C4-2B (cell line): Measurements from ENCODE around the gene C8A.

Source experiments
- H3K27ac ChIP-seq: fragments of 450-650 bp; 2 replicates; pipeline ENCODE4 v1.5.1; 2017
- CTCF ChIP-seq: fragments of 450-650 bp; conservative IDR thresholded peaks from 2 replicates; pipeline ENCODE4 v1.5.1; 2017; ENCODE audit warnings: mild to moderate bottlenecking
- ZFX ChIP-seq: fragments of 450-650 bp; IDR thresholded peaks from 2 replicates; pipeline ENCODE4 v1.6.1; 2017

C8A gene

GRCh38 chr1:56881417-56881816 is 26.8 kb downstream of the C8A start:
- H3K27ac ChIP-seq = no peak overlapping the region
- TF ChIP-seq ZFX (no peak), CTCF (no peak)

GRCh38 chr1:56890229-56890628 is 35.6 kb downstream of the C8A start:
- TF ChIP-seq ZFX (no peak), CTCF (no peak)
- H3K27ac ChIP-seq = no peak overlapping the region

- no peak overlapping the region for H3K27ac ChIP-seq
- TF ChIP-seq CTCF (no peak), ZFX (no peak)
Measured at GRCh38 chr1:56894014-56894413, 39.4 kb downstream of the C8A start.

DNA sequence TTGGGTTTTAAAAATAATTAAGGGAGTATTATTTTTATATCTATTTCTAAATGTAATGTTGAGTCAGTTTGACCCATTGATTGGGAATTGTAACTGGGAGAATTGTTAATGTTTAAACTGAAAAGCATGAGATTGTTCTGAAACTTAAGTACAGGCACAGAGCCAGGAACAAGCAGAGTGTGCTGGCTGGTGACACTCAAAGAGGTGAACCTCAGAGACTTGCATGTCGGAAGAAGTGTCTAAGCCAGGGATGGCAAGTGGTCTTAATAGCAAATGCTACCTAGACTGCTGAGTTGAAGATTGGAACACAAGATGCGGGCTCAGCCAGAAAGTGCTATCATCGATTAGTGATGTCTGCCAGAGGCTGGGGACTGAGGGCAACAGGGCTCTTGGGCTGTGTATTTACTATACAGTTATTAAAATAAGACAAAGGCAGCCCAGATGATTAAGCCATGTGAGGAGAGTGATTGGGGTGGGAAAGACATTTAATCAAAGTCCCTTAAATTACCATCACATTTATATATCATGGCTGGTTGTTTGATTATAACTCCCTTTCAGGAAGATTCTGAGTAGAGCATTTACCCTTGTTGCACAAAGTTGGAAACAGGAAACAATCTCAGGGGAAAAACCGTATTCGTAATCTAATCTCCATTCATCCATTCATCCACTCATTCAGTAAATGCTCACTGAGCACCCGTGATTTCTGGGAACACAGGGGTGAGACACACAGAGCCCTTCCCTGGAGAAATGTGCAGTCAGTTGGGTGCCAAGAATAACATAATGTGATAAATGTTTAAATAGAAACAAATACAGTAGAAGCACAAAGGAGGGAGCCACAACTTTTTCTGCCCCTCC is 42.8 kb downstream of the C8A start:
- no peak overlapping the region for H3K27ac ChIP-seq
- TF ChIP-seq CTCF = no peak
- TF ChIP-seq ZFX = no peak

DNA sequence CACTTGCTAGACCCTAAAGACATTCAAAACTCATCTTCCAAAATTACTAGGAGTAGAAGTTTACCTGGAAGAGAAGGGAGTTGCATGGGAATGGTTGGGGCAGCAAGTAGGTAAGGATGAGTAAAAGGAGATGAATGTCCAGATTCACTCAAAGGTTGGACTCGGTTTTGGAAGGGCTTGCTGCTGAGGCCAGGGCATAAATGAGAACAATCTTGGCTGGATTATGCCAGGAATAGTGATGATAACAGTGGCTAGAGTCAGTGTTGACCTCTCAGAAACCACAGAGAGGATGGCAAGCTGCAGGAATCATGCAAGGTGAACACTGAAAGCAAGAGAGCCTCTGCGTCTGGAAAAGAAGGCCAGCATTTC is 43.4 kb downstream of the C8A start:
- TF ChIP-seq ZFX (no peak), CTCF (no peak)
- H3K27ac ChIP-seq = no peak overlapping the region

GRCh38 chr1:56898879-56899278 is 44.3 kb downstream of the C8A start:
- TF ChIP-seq CTCF (no peak), ZFX (no peak)
- no peak overlapping the region for H3K27ac ChIP-seq

DNA sequence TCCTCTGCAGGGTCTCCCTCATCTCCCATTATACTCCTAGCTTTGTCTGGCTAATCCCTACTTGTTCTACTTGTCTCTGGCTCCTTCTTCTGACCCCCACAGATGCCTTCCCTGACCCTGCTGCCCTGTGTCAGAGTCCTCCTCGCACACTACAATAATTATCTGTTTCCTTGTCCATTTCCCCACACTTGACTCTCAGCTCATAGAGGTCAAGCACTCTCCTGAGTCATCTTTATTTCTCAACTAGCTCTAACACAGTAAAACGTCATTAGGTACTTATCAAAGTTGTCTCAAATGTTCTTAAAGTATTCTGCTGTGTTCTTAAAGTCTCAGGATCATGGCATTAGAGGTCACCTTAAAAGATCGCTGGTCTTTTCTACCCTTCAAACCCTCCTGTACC is 47.1 kb downstream of the C8A start:
- TF ChIP-seq CTCF (no peak), ZFX (no peak)

More for the DNA sequence above, 47.1 kb downstream of the C8A start:
- H3K27ac ChIP-seq = no peak overlapping the region
